Sigmoid colon (tissue), 7 donors: ENCODE results near the gene CDC42EP3. TPM values are rescaled to one million over a fixed set of nuclear protein-coding genes. Genes with fewer than 3 reads are reported as not detected.

Experiments used
- DNase-seq: peaks from one replicate; pipeline ENCODE4 v3.0.0-alpha.2; 2019
- H3K27ac ChIP-seq, 4 donors: fragments of 200-600 bp; sonication (generic); one replicate each; pipeline ENCODE4 v1.5.1; 2016 to 2019; ENCODE audit warnings: mild to moderate bottlenecking in 1 of 4
- H3K27me3 ChIP-seq, 3 donors: fragments of 200-600 bp; sonication (generic); one replicate each; pipeline ENCODE4 v1.5.1; 2019; ENCODE audit warnings: mild to moderate bottlenecking in 1 of 3
- H3K36me3 ChIP-seq, 4 donors: fragments of 200-600 bp; sonication (generic); one replicate each; pipeline ENCODE4 v1.5.1; 2016 to 2019
- H3K4me1 ChIP-seq, 4 donors: fragments of 200-600 bp; sonication (generic); one replicate each; pipeline ENCODE4 v1.5.1; 2017 to 2019
- H3K4me3 ChIP-seq, 4 donors: fragments of 200-600 bp; sonication (generic); one replicate each; pipeline ENCODE4 v1.5.1; 2017 to 2019; ENCODE audit warnings: mild to moderate bottlenecking in 2 of 4, moderate library complexity in 1 of 4
- H3K9me3 ChIP-seq, 4 donors: fragments of 200-600 bp in 3 of 4; sonication (generic) in 3 of 4; one replicate each; pipeline versions ENCODE4 v1.5.1 to v1.6.1; 2013 to 2019
- CTCF ChIP-seq, 4 experiments: fragments of 450-650 bp in 3 of 4; fragments of 200-600 bp in 1 of 4; IDR thresholded peaks; one replicate each; pipeline ENCODE4 v1.5.1; 2016 to 2019; ENCODE audit warnings: antibody characterized with exemption in 4 of 4, mild to moderate bottlenecking in 3 of 4, moderate library complexity in 2 of 4
- EP300 ChIP-seq, 4 donors: sonication (generic); formaldehyde crosslinking; IDR thresholded peaks; one replicate each; pipeline ENCODE4 v1.6.1; 2017; ENCODE audit warnings: antibody characterized with exemption in 4 of 4
- POLR2A ChIP-seq, 2 donors: fragments of 450-650 bp; IDR thresholded peaks; one replicate each; pipeline ENCODE4 v1.6.1; 2016; ENCODE audit warnings: antibody characterized with exemption in 2 of 2, mild to moderate bottlenecking in 2 of 2, moderate library complexity in 2 of 2
- POLR2AphosphoS5 ChIP-seq, 4 donors: sonication (generic); formaldehyde crosslinking; IDR thresholded peaks; one replicate each; pipeline ENCODE4 v1.6.1; 2017; ENCODE audit warnings: antibody characterized with exemption in 4 of 4
- WGBS, 2 donors: extraction: QIAGEN DNeasy Blood & Tissue Kit; methylation state at CpG; one replicate each; pipeline ENCODE4 v1.1.7; 2013; 5-methylcytosine and 5-hydroxymethylcytosine counted together
- intact Hi-C: fragments of 100-400 bp; cut with DNase I; formaldehyde crosslinking; loops from one replicate; pipeline ENCODE4 v1.15.1; 2023
- polyA plus RNA-seq, 3 donors: library from polyadenylated mRNA; stranded (reverse); fragments of 200-250 nt; gene quantifications; one replicate each; pipeline ENCODE4 v1.2.3, GENCODE V29; 2013
- total RNA-seq, 4 donors: library from RNA; depleted of rRNA; stranded (reverse); fragments of >200 nt; gene quantifications; one replicate each; pipeline ENCODE4 v1.1.0, GENCODE V29; 2016
- donor health status: healthy with polysubstance abuse.
- donor health status: Bipolar disorder and iron deficiency.
- donor health status: healthy.

Gene CDC42EP3
- total and polyA plus RNA-seq, 7 donors, result 10.9 to 84.5 (median 41.1) TPM

- H3K4me3 ChIP-seq, result no peak overlapping the region
- H3K9me3 ChIP-seq, result no peaks in the 10 kb centered on the region
- H3K36me3 ChIP-seq, result peaks cover 0 to 44% (median 21%) of the 10 kb centered on the region in 4 donors
- no peak for TF ChIP-seq POLR2A (IDR thresholded peaks at IDR 0.05)
- TF ChIP-seq CTCF (IDR thresholded peaks at IDR 0.05), result peak in 1 of 4 experiments; percentile 13
- TF ChIP-seq POLR2AphosphoS5 (IDR thresholded peaks at IDR 0.05), result peak in 2 of 4 donors; percentile 46 to 54
- peak overlapping the region; percentile 64 to 99 (median 84) for H3K27ac ChIP-seq
- H3K4me1 ChIP-seq, result peaks cover 0 to 89% (median 80%) of the 10 kb centered on the region in 4 donors
- intact Hi-C loops, result no loop called here
- 52 to 85% methylated on average over 9 of the region's 9 CpGs for WGBS, 2 donors
- peak; percentile 82 for DNase-seq
- no peaks in the 10 kb centered on the region for H3K27me3 ChIP-seq
These were observed 23.0 kb downstream of the CDC42EP3 start for GRCh38 chr2:37648331-37649011.

- Histone ChIP-seq H3K27me3 (no peaks in the 10 kb centered on the region), H3K4me3 (no peak overlapping the region), H3K9me3 (no peaks in the 10 kb centered on the region), H3K27ac (peak overlapping the region; percentile 64 to 99 (median 84)), H3K36me3 (peaks cover 0 to 49% (median 21%) of the 10 kb centered on the region in 4 donors), H3K4me1 (peaks cover 0 to 89% (median 80%) of the 10 kb centered on the region in 4 donors)
- 84 to 88% methylated on average over 2 of the region's 2 CpGs for WGBS, 2 donors
- DNase-seq, result no peak
- no peak for TF ChIP-seq POLR2AphosphoS5 (IDR thresholded peaks at IDR 0.05)
- no peak for TF ChIP-seq CTCF (IDR thresholded peaks at IDR 0.05)
- no peak for TF ChIP-seq POLR2A (IDR thresholded peaks at IDR 0.05)
- no peak for TF ChIP-seq EP300 (IDR thresholded peaks at IDR 0.05)
- intact Hi-C loops, result no loop called here
These were observed 23.5 kb downstream of the CDC42EP3 start for GRCh38 chr2:37647971-37648330.

DNA sequence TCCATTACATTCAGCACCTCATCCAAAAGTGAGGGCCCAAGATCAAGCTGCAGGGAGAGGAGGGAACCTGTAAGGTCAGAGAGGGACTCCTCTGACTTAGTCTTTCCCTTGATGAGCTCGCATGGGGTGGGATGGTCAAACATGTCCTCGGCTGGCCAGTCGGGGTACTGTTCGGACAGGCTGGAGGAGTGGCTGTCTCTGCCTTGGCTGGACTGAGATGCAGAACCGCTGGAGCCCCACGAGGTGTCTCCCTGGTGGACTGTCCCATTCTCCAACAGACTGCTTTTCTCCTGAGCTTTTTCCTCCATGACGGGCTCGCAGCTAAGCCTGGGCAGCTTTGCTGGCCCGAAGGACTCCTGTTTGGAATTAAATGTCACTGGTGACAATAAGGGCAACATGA is 25.6 kb downstream of the CDC42EP3 start:
- intact Hi-C loops, result no loop called here
- Histone ChIP-seq H3K4me3 (no peak overlapping the region), H3K36me3 (peaks cover 0 to 50% (median 21%) of the 10 kb centered on the region in 4 donors), H3K9me3 (no peaks in the 10 kb centered on the region), H3K4me1 (peaks cover 0 to 86% (median 78%) of the 10 kb centered on the region in 4 donors), H3K27ac (peak overlapping the region in 3 of 4 donors; percentile 6 to 39 (median 16)), H3K27me3 (no peaks in the 10 kb centered on the region)
- 96 to 98% methylated on average over 9 of the region's 9 CpGs for WGBS, 2 donors
- TF ChIP-seq POLR2AphosphoS5 (IDR thresholded peaks at IDR 0.05) (no peak), POLR2A (IDR thresholded peaks at IDR 0.05) (no peak)
- no peak for DNase-seq

- intact Hi-C loops, result no loop called here
- H3K4me1 ChIP-seq, result peaks cover 0 to 81% (median 73%) of the 10 kb centered on the region in 4 donors
- H3K36me3 ChIP-seq, result peaks cover 0 to 50% (median 21%) of the 10 kb centered on the region in 4 donors
- WGBS, 2 donors, result 67 to 80% methylated on average over 6 of the region's 6 CpGs
- TF ChIP-seq EP300 (IDR thresholded peaks at IDR 0.05), result no peak
- no peak for TF ChIP-seq POLR2AphosphoS5 (IDR thresholded peaks at IDR 0.05)
- TF ChIP-seq POLR2A (IDR thresholded peaks at IDR 0.05), result no peak
- TF ChIP-seq CTCF (IDR thresholded peaks at IDR 0.05), result no peak
- peak overlapping the region; percentile 6 to 39 (median 18) for H3K27ac ChIP-seq
- H3K27me3 ChIP-seq, result no peaks in the 10 kb centered on the region
- no peaks in the 10 kb centered on the region for H3K9me3 ChIP-seq
- no peak overlapping the region for H3K4me3 ChIP-seq
- DNase-seq, result no peak
These were observed 26.1 kb downstream of the CDC42EP3 start for GRCh38 chr2:37645362-37645761.

DNA sequence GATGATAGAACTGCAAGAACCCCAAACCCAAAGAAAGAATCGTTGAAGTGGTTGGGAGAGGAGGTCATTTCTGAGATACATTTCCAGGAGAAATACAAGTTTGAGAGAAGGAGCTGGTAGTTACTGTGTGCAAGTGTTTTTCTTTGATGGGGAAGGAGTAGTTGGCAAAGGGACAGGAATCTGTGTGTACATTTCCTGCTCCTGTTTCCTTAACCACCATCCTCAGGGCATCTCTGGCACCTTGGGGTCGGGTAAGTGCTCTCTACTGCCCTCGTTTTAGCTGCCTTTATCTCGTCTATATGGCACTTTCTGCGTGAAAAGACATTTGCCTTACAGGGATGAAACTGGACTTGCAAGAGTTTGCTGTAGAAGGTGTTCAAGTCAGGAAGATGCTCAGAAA is 27.3 kb downstream of the CDC42EP3 start:
- peak overlapping the region in 2 of 4 donors; percentile 9 to 67 for H3K27ac ChIP-seq
- 78 to 86% methylated on average over 5 of the region's 5 CpGs for WGBS, 2 donors

More for the DNA sequence above, 27.3 kb downstream of the CDC42EP3 start:
- Histone ChIP-seq H3K4me3 (no peak overlapping the region), H3K9me3 (no peaks in the 10 kb centered on the region), H3K27me3 (no peaks in the 10 kb centered on the region), H3K4me1 (peaks cover 0 to 71% (median 62%) of the 10 kb centered on the region in 4 donors), H3K36me3 (peaks cover 0 to 50% (median 21%) of the 10 kb centered on the region in 4 donors)
- no peak for DNase-seq
- intact Hi-C loops, result no loop called here
- no peak for TF ChIP-seq CTCF (IDR thresholded peaks at IDR 0.05)
- TF ChIP-seq POLR2AphosphoS5 (IDR thresholded peaks at IDR 0.05), result no peak
- TF ChIP-seq POLR2A (IDR thresholded peaks at IDR 0.05), result no peak
- no peak for TF ChIP-seq EP300 (IDR thresholded peaks at IDR 0.05)
